GM12878 (cell line): ENCODE measurements around the gene RNU6-1. TPM values are rescaled to one million over a fixed set of nuclear protein-coding genes. Genes with fewer than 3 reads are reported as not detected.

ENCODE experiments used
- ATAC-seq: fragments of 200-7000 bp; cut with Tn5 transposase; 3 replicates; pipeline ENCODE4 v1.9.1; 2020; ENCODE audit warnings: mild to moderate bottlenecking, moderate library complexity
- BruUV-seq: library from RNA; stranded (reverse); fragments of 400-500 nt; replicated peaks from 2 replicates; lab custom pipeline; 2021; lab: Mats Ljungman, UMichigan
- CTCF ChIA-PET: fragments of 300-600 bp; sonication (Branson Sonifier 250); formaldehyde crosslinking; extraction: SDS; loops from one replicate; lab custom pipeline; 2021; ENCODE audit warnings: inconsistent platforms; lab: Yijun Ruan, JAX
- POLR2A ChIA-PET: fragments of 350-600 bp; formaldehyde crosslinking; extraction: SDS; loops from one replicate; lab custom pipeline; 2021; ENCODE audit warnings: inconsistent platforms; lab: Charles Lee
- RAD21 ChIA-PET: fragments of 300-600 bp; sonication (Branson Sonifier 250); formaldehyde crosslinking; loops from one replicate; lab custom pipeline; 2023; ENCODE audit warnings: antibody characterized with exemption; ENCODE audit not compliant: unreplicated experiment; lab: Charles Lee
- SMC1A ChIA-PET: fragments of 300-600 bp; sonication (Branson Sonifier 250); formaldehyde crosslinking; loops from one replicate; lab custom pipeline; 2023; ENCODE audit not compliant: unreplicated experiment, uncharacterized antibody; lab: Charles Lee
- DNase-seq: peaks from one replicate; pipeline ENCODE4 v3.0.0-alpha.2; 2011; ENCODE audit warnings: low read depth, low spot score
- FAIRE-seq: peaks from 3 replicates; lab custom pipeline; 2011; peaks lifted over from hg19 to GRCh38; lab: Jason Lieb, UNC
- H2AFZ ChIP-seq: 2 replicates; pipeline ENCODE4 v1.6.0; 2011; ENCODE audit warnings: low read depth, low read length, control low read depth; ENCODE audit not compliant: control insufficient read depth
- H3K27ac ChIP-seq: 2 replicates; pipeline ENCODE4 v1.5.1; 2011; ENCODE audit warnings: control low read depth; ENCODE audit not compliant: control insufficient read depth, insufficient read depth
- H3K27me3 ChIP-seq, 2 experiments: replicated peaks in 1 of 2; 2 replicates each; pipeline versions ENCODE4 v1.6.0 to v1.6.1; 2011; ENCODE audit warnings: low read length in 1 of 2; ENCODE audit not compliant: control insufficient read depth in 2 of 2, insufficient read depth in 2 of 2
- H3K36me3 ChIP-seq, 2 experiments: 2 replicates each; pipeline ENCODE4 v1.5.1; 2011; ENCODE audit warnings: low read length in 1 of 2; ENCODE audit not compliant: control insufficient read depth in 2 of 2, insufficient read depth in 2 of 2
- H3K4me1 ChIP-seq: 2 replicates; pipeline ENCODE4 v1.6.1; 2011; ENCODE audit warnings: mild to moderate bottlenecking, low read length, moderate library complexity, mixed read lengths; ENCODE audit not compliant: control insufficient read depth, insufficient read depth
- H3K4me2 ChIP-seq: 2 replicates; pipeline ENCODE4 v1.6.0; 2011; ENCODE audit warnings: control low read depth; ENCODE audit not compliant: control insufficient read depth, insufficient read depth
- H3K4me3 ChIP-seq: fragments of 200-600 bp; sonication (generic); 2 replicates; pipeline ENCODE4 v1.5.1; 2016
- H3K79me2 ChIP-seq: 2 replicates; pipeline ENCODE4 v1.6.0; 2011; ENCODE audit warnings: low read length; ENCODE audit not compliant: control insufficient read depth, insufficient read depth
- H3K9ac ChIP-seq: 2 replicates; pipeline ENCODE4 v1.8.0; 2011; ENCODE audit warnings: low read length, control low read depth, mixed read lengths; ENCODE audit not compliant: control insufficient read depth, insufficient read depth
- H3K9me3 ChIP-seq: replicated peaks from 3 replicates; pipeline ENCODE4 v1.5.1; 2011; ENCODE audit warnings: mild to moderate bottlenecking, low read length; ENCODE audit not compliant: control insufficient read depth, insufficient read depth
- H4K20me1 ChIP-seq: 2 replicates; pipeline ENCODE4 v1.6.0; 2011; ENCODE audit not compliant: control insufficient read depth, insufficient read depth
- ATF3 ChIP-seq: IDR thresholded peaks from 2 replicates; pipeline ENCODE4 v1.6.1; 2011; ENCODE audit warnings: low read depth, mild to moderate bottlenecking, low read length, moderate library complexity, borderline replicate concordance; ENCODE audit errors: extremely low read depth
- CTCF ChIP-seq, 3 experiments: IDR thresholded peaks in 2 of 3; conservative IDR thresholded peaks in 1 of 3; 2 replicates each; pipeline ENCODE4 v1.5.1; 2011; ENCODE audit warnings: low read depth in 3 of 3, low read length in 3 of 3, mild to moderate bottlenecking in 3 of 3, control low read depth in 2 of 3, moderate library complexity in 2 of 3, inconsistent platforms in 1 of 3, mixed read lengths in 1 of 3; ENCODE audit not compliant: control insufficient read depth in 2 of 3, insufficient read depth in 1 of 3; ENCODE audit errors: extremely low read depth in 1 of 3
- LARP7 ChIP-seq: fragments of 450-650 bp; IDR thresholded peaks from 2 replicates; pipeline ENCODE4 v1.6.1; 2017; ENCODE audit warnings: mild to moderate bottlenecking
- NRF1 ChIP-seq: conservative IDR thresholded peaks from 2 replicates; pipeline ENCODE4 v1.6.1; 2011; ENCODE audit warnings: mild to moderate bottlenecking, low read depth, low read length, improper control_type of control experiment
- PRDM15 ChIP-seq: fragments of 450-650 bp; formaldehyde crosslinking; IDR thresholded peaks from 2 replicates; pipeline ENCODE4 v1.4.0; 2020; ENCODE audit warnings: mild to moderate bottlenecking, moderate library complexity
- RAD21 ChIP-seq: IDR thresholded peaks from 2 replicates; pipeline ENCODE4 v1.6.1; 2011; ENCODE audit warnings: mild to moderate bottlenecking, low read depth, low read length, moderate library complexity; ENCODE audit not compliant: insufficient read depth
- SMC3 ChIP-seq: IDR thresholded peaks from 2 replicates; pipeline ENCODE4 v1.6.1; 2011; ENCODE audit warnings: low read length, improper control_type of control experiment, borderline replicate concordance
- TBL1XR1 ChIP-seq: IDR thresholded peaks from 2 replicates; pipeline ENCODE4 v1.6.1; 2012; ENCODE audit warnings: low read depth, low read length, improper control_type of control experiment
- ZNF384 ChIP-seq: IDR thresholded peaks from 2 replicates; pipeline ENCODE4 v1.6.1; 2012; ENCODE audit warnings: low read depth, mild to moderate bottlenecking, low read length, improper control_type of control experiment, borderline replicate concordance
- ZNF592 ChIP-seq: fragments of 450-650 bp; IDR thresholded peaks from 2 replicates; pipeline ENCODE4 v1.6.1; 2017; ENCODE audit warnings: mild to moderate bottlenecking, moderate library complexity
- WGBS: methylation state at CpG from one replicate; pipeline ENCODE4 v1.1.6; 2016; ENCODE audit warnings: low lambda C conversion rate; ENCODE audit not compliant: insufficient replicate concordance, insufficient coverage; ENCODE audit errors: missing lambda C conversion rate; 5-methylcytosine and 5-hydroxymethylcytosine counted together
- in situ Hi-C: fragments of 300-500 bp; cut with MboI; formaldehyde crosslinking; loops from 9 replicates; pipeline ENCODE4 v1.14.3; 2018; ENCODE audit warnings: mixed read lengths
- intact Hi-C: fragments of 100-400 bp; cut with micrococcal nuclease; formaldehyde crosslinking; loops from one replicate; pipeline ENCODE4 v1.14.2; 2022; ENCODE audit not compliant: unreplicated experiment
- polyA plus RNA-seq, 11 experiments: library from polyadenylated mRNA; depleted of rRNA in 4 of 11; unstranded in 6 of 11; stranded (reverse) in 5 of 11; fragments of >200 nt; fragmentation: Nextera tagmentation in 4 of 11; fragmentation: Illumina TruSeq in 1 of 11; extraction: Ambion mirVana in 4 of 11; extraction: Trizol in 1 of 11; gene quantifications; 1 replicate in 1 of 11; 2 replicates in 10 of 11; pipeline versions ENCODE4 v1.2.1 to v1.2.3, GENCODE V29; 2011 to 2016; ENCODE audit warnings: inconsistent platforms in 2 of 11, missing spikeins in 2 of 11, low read depth in 1 of 11
- total RNA-seq, 4 experiments: library from RNA; depleted of rRNA in 3 of 4; stranded (reverse); fragments of >200 nt in 3 of 4; fragmentation: Illumina TruSeq in 1 of 4; extraction: Trizol in 1 of 4; gene quantifications; 2 replicates each; pipeline versions ENCODE4 v1.2.1 to v1.2.3, GENCODE V29; 2013 to 2021

Gene RNU6-1
- total and polyA plus RNA-seq, 10 of the 15 experiments (the other 5 are each of a cell fraction or from before 2014, with no cell fraction given) = not detected

- RAD21 ChIA-PET = interaction anchor here (1.2 to 4.1 kb wide), 8 partner anchors 16 to 889 kb away, joined by 3 to 26 read pairs (median 8); no protein-coding TSS in a partner anchor
- no peak for DNase-seq
- no peaks in the 10 kb centered on the region; the same call in 2 of the 3 replicates for H3K9me3 ChIP-seq
- H3K9ac ChIP-seq = no peak overlapping the region
- H2AFZ ChIP-seq = no peak overlapping the region
- no peak for TF ChIP-seq PRDM15 (CRISPR knock-in tag)
- no peak for TF ChIP-seq ZNF592
- TF ChIP-seq ATF3 = no peak
- no peak for TF ChIP-seq NRF1
- TF ChIP-seq LARP7 = 0 out of 2 replicates have a peak, but pooled peaks have one; percentile 23
- TF ChIP-seq ZNF384 = peak; percentile 80
- TF ChIP-seq SMC3 = peak; percentile 66
- no peak for TF ChIP-seq TBL1XR1
- TF ChIP-seq CTCF (IDR thresholded peaks at IDR 0.05 in 2 of 3, conservative IDR thresholded peaks at IDR 0.05 in 1 of 3; ENCODE audit: control insufficient read depth in 2 of 3, extremely low read depth in 1 of 3, insufficient read depth in 1 of 3, low read depth in 3 of 3, low read length in 3 of 3) = peak; percentile 61 to 81 (median 70)
- peak; percentile 89 for TF ChIP-seq RAD21
- TF ChIP-seq, all 136 proteins: peak for 5
- no TSS peak for BruUV-seq
- in situ Hi-C loops (loop anchor here (5.0 kb wide), 2 partner anchors 379 to 889 kb away; no protein-coding TSS in a partner anchor), intact Hi-C loops (loop anchor here (1.0 to 10.0 kb wide), 4 partner anchors 232 to 889 kb away; no protein-coding TSS in a partner anchor)
- CTCF ChIA-PET = interaction anchor here (0.8 to 4.6 kb wide), 29 partner anchors 11 to 890 kb away, joined by 3 to 111 read pairs (median 4); partner anchors contain the start of genes C15orf61 and SKOR1
- no peak for ATAC-seq
- H3K27me3 ChIP-seq = peaks cover 18 to 29% of the 10 kb centered on the region in 2 experiments
- peaks cover 28% of the 10 kb centered on the region for H3K4me1 ChIP-seq
- SMC1A ChIA-PET = interaction anchor here (0.8 to 4.2 kb wide), 9 partner anchors 54 to 470 kb away, joined by 3 to 51 read pairs (median 5); no protein-coding TSS in a partner anchor
- no peaks in the 10 kb centered on the region; the same call in 1 of the 2 replicates for H4K20me1 ChIP-seq
- peak; percentile 7 for FAIRE-seq
- no peak overlapping the region for H3K27ac ChIP-seq
- peak overlapping the region; percentile 98; the same call in 1 of the 2 replicates for H3K4me2 ChIP-seq
- POLR2A ChIA-PET = no interaction called here
- H3K36me3 ChIP-seq = no peaks in the 10 kb centered on the region
- WGBS = 42% methylated on average over 8 of the region's 8 CpGs
- no peaks in the 10 kb centered on the region; the same call in 1 of the 2 replicates for H3K79me2 ChIP-seq
- H3K4me3 ChIP-seq = no peak overlapping the region
Measured at GRCh38 chr15:67836477-67836876, 3.4 kb downstream of the RNU6-1 start.
